HCT116 (cell line): Measurements from ENCODE around the gene CREB1. TPM values are rescaled to one million over a fixed set of nuclear protein-coding genes. Genes with fewer than 3 reads are reported as not detected.

Experiments used
- ATAC-seq: fragments of 200-7000 bp; cut with Tn5 transposase; 2 replicates; pipeline ENCODE4 v1.9.1; 2020; ENCODE audit warnings: mild to moderate bottlenecking, moderate library complexity
- BruUV-seq: library from RNA; stranded (reverse); fragments of 400-500 nt; replicated peaks from 2 replicates; lab custom pipeline; 2021; lab: Mats Ljungman, UMichigan
- CTCF ChIA-PET: fragments of 300-600 bp; sonication (Branson Sonifier 250); formaldehyde crosslinking; loops from one replicate; lab custom pipeline; 2021; ENCODE audit warnings: antibody characterized with exemption; lab: Charles Lee
- POLR2A ChIA-PET: fragments of 300-600, 350-600 bp; sonication (Branson Sonifier 250); formaldehyde crosslinking; loops from one replicate; lab custom pipeline; 2021; ENCODE audit warnings: antibody characterized with exemption; lab: Charles Lee
- RAD21 ChIA-PET, 2 experiments: fragments of 300-600 bp; sonication (Branson Sonifier 250); formaldehyde crosslinking; loops; one replicate each; lab custom pipeline; 2023; ENCODE audit warnings: low total read pairs in 2 of 2; ENCODE audit not compliant: uncharacterized antibody in 2 of 2, unreplicated experiment in 2 of 2, low non-redundant PET in 1 of 2; lab: Charles Lee
- DNase-seq: peaks from one replicate; pipeline ENCODE4 v3.0.0-alpha.2; 2010; ENCODE audit warnings: low read depth, low spot score
- H2AFZ ChIP-seq: fragments of 200-600 bp; shearing (Covaris generic), sonication (generic); 2 replicates; pipeline ENCODE4 v1.6.1; 2017; ENCODE audit warnings: low read depth, mixed run types, mixed read lengths, antibody characterized with exemption, low read length; ENCODE audit not compliant: poor library complexity, severe bottlenecking
- H3K27ac ChIP-seq: 2 replicates; pipeline ENCODE4 v1.5.1; 2012; ENCODE audit warnings: low read depth, low read length
- H3K27me3 ChIP-seq: fragments of 200-600 bp; sonication (generic); 2 replicates; pipeline ENCODE4 v1.6.1; 2016; ENCODE audit warnings: mixed run types, low read length, mixed read lengths; ENCODE audit not compliant: insufficient read depth
- H3K36me3 ChIP-seq, 2 experiments: fragments of 200-500 bp in 1 of 2; fragments of 200-600 bp in 1 of 2; sonication (Bioruptor generic) in 1 of 2; sonication (generic) in 1 of 2; 2 replicates each; pipeline versions ENCODE4 v1.5.1 to v1.6.1; 2014 to 2016; ENCODE audit warnings: low read length in 2 of 2, inconsistent platforms in 1 of 2, mixed read lengths in 1 of 2, mixed run types in 1 of 2; ENCODE audit not compliant: insufficient read depth in 2 of 2, control insufficient read depth in 1 of 2
- H3K4me1 ChIP-seq, 2 experiments: fragments of 200-600 bp in 1 of 2; sonication (generic) in 1 of 2; 2 replicates each; pipeline versions ENCODE4 v1.5.1 to v1.6.1; 2012 to 2017; ENCODE audit warnings: low read length in 2 of 2, inconsistent platforms in 1 of 2, mild to moderate bottlenecking in 1 of 2, mixed read lengths in 1 of 2, mixed run types in 1 of 2, moderate library complexity in 1 of 2; ENCODE audit not compliant: insufficient read depth in 2 of 2, control insufficient read depth in 1 of 2
- H3K4me2 ChIP-seq: fragments of 200-600 bp; sonication (generic); 2 replicates; pipeline ENCODE4 v1.6.1; 2017; ENCODE audit warnings: mixed run types, low read length, mixed read lengths
- H3K4me3 ChIP-seq, 2 experiments: fragments of 200-600 bp in 1 of 2; sonication (generic) in 1 of 2; replicated peaks in 1 of 2; 2 replicates each; pipeline ENCODE4 v1.5.1; 2011 to 2016; ENCODE audit warnings: low read length in 2 of 2, control low read depth in 1 of 2, low read depth in 1 of 2, mild to moderate bottlenecking in 1 of 2, mixed read lengths in 1 of 2, mixed run types in 1 of 2
- H3K79me2 ChIP-seq: fragments of 200-600 bp; sonication (generic); 2 replicates; pipeline ENCODE4 v1.6.1; 2017; ENCODE audit warnings: mild to moderate bottlenecking, mixed run types, low read length, moderate library complexity, mixed read lengths; ENCODE audit not compliant: insufficient read depth
- H3K9ac ChIP-seq: fragments of 200-600 bp; sonication (generic); 2 replicates; pipeline ENCODE4 v1.6.1; 2016; ENCODE audit warnings: low read length, mixed read lengths
- H3K9me2 ChIP-seq: fragments of 200-600 bp; sonication (generic), shearing (Covaris generic); 2 replicates; pipeline ENCODE4 v1.6.1; 2017; ENCODE audit warnings: mixed run types, mild to moderate bottlenecking, moderate library complexity; ENCODE audit not compliant: insufficient read depth
- H3K9me3 ChIP-seq, 2 experiments: fragments of 200-500 bp in 1 of 2; fragments of 200-600 bp in 1 of 2; sonication (Bioruptor generic) in 1 of 2; sonication (generic) in 1 of 2; 2 replicates each; pipeline ENCODE4 v1.6.1; 2014 to 2017; ENCODE audit warnings: low read length in 2 of 2, mixed read lengths in 2 of 2, inconsistent platforms in 1 of 2, low read depth in 1 of 2, mild to moderate bottlenecking in 1 of 2, mixed run types in 1 of 2, moderate library complexity in 1 of 2; ENCODE audit not compliant: control insufficient read depth in 1 of 2, insufficient read depth in 1 of 2
- H4K20me1 ChIP-seq: fragments of 200-600 bp; sonication (generic), shearing (Covaris generic); 2 replicates; pipeline ENCODE4 v1.6.1; 2017; ENCODE audit warnings: mixed run types, mild to moderate bottlenecking, moderate library complexity; ENCODE audit not compliant: insufficient read depth
- ATF3 ChIP-seq: IDR thresholded peaks from 2 replicates; pipeline ENCODE4 v1.6.1; 2012
- CBX3 ChIP-seq: IDR thresholded peaks from 2 replicates; pipeline ENCODE4 v1.6.1; 2012; ENCODE audit warnings: low read depth
- CTCF ChIP-seq, 3 experiments: fragments of 200-600 bp in 1 of 3; sonication (generic) in 1 of 3; IDR thresholded peaks in 2 of 3; conservative IDR thresholded peaks in 1 of 3; 2 replicates each; pipeline ENCODE4 v1.5.1; 2012 to 2017; ENCODE audit warnings: low read depth in 2 of 3, low read length in 2 of 3, antibody characterized with exemption in 1 of 3, borderline replicate concordance in 1 of 3, control low read depth in 1 of 3, mild to moderate bottlenecking in 1 of 3, mixed read lengths in 1 of 3, mixed run types in 1 of 3, moderate library complexity in 1 of 3; ENCODE audit not compliant: insufficient read depth in 1 of 3
- EGR1 ChIP-seq: IDR thresholded peaks from 2 replicates; pipeline ENCODE4 v1.6.1; 2012; ENCODE audit warnings: low read depth
- ELF1 ChIP-seq: IDR thresholded peaks from 2 replicates; pipeline ENCODE4 v1.6.1; 2012; ENCODE audit warnings: low read depth, borderline replicate concordance
- EZH2 ChIP-seq: fragments of 200-600 bp; sonication (generic); IDR thresholded peaks from 2 replicates; pipeline ENCODE4 v1.6.1; 2017; ENCODE audit warnings: antibody characterized with exemption, mixed run types
- EZH2phosphoT487 ChIP-seq: fragments of 200-600 bp; IDR thresholded peaks from 2 replicates; pipeline ENCODE4 v1.6.1; 2018; ENCODE audit warnings: antibody characterized with exemption, borderline replicate concordance
- FOSL1 ChIP-seq: IDR thresholded peaks from 2 replicates; pipeline ENCODE4 v1.6.1; 2012; ENCODE audit warnings: low read depth
- POLR2A ChIP-seq: IDR thresholded peaks from 2 replicates; pipeline ENCODE4 v1.7.0; 2011; ENCODE audit warnings: borderline replicate concordance; ENCODE audit not compliant: insufficient read depth, insufficient read length; ENCODE audit errors: extremely low read depth
- POLR2AphosphoS5 ChIP-seq: IDR thresholded peaks from 2 replicates; pipeline ENCODE4 v1.6.1; 2011; ENCODE audit warnings: mild to moderate bottlenecking, low read depth, low read length, moderate library complexity
- RAD21 ChIP-seq: IDR thresholded peaks from 2 replicates; pipeline ENCODE4 v1.6.1; 2012; ENCODE audit warnings: low read depth, mild to moderate bottlenecking
- REST ChIP-seq: IDR thresholded peaks from 2 replicates; pipeline ENCODE4 v1.6.1; 2012; ENCODE audit warnings: low read depth
- SP1 ChIP-seq: IDR thresholded peaks from 2 replicates; pipeline ENCODE4 v1.6.1; 2012; ENCODE audit warnings: low read depth
- SRF ChIP-seq: IDR thresholded peaks from 2 replicates; pipeline ENCODE4 v1.6.1; 2012; ENCODE audit warnings: low read depth
- TCF7L2 ChIP-seq: IDR thresholded peaks from 2 replicates; pipeline ENCODE4 v1.7.0; 2011; ENCODE audit warnings: borderline replicate concordance, inconsistent platforms; ENCODE audit not compliant: insufficient read depth, insufficient read length; ENCODE audit errors: extremely low read depth
- ZFX ChIP-seq: fragments of 450-650 bp; IDR thresholded peaks from 2 replicates; pipeline ENCODE4 v1.6.1; 2017
- ZNF274 ChIP-seq: fragments of 200-500 bp; sonication (Bioruptor generic); IDR thresholded peaks from 2 replicates; pipeline ENCODE4 v1.6.1; 2014; ENCODE audit warnings: mild to moderate bottlenecking, low read depth, low read length, inconsistent platforms
- intact Hi-C: fragments of 100-400 bp; cut with micrococcal nuclease; formaldehyde crosslinking; loops from 2 replicates; pipeline ENCODE4 v1.10.0; 2022
- total RNA-seq: library from RNA; stranded (reverse); gene quantifications from one replicate; pipeline ENCODE4 v1.2.1, GENCODE V29; 2021; ENCODE audit not compliant: unreplicated experiment
- TF ChIP-seq, protein P1 (sequence below): IDR thresholded peaks from 2 replicates; pipeline ENCODE4 v1.6.1; 2011; ENCODE audit warnings: mild to moderate bottlenecking, low read length, moderate library complexity; ENCODE audit not compliant: insufficient replicate concordance; ENCODE audit errors: extremely low read depth

The CREB1 gene
- total RNA-seq, 1 experiment from 2014 or later = 60.4 TPM

GRCh38 chr2:207601774-207602173 is 72.0 kb downstream of the CREB1 start:
- ChIA-PET CTCF (no interaction called here), RAD21 (no interaction called here), POLR2A (no interaction called here)
- no TSS peak for BruUV-seq
- no peaks in the 10 kb centered on the region; the same call in 1 of the 2 replicates for H3K79me2 ChIP-seq
- H3K27me3 ChIP-seq = no peaks in the 10 kb centered on the region
- DNase-seq = no peak
- no peak overlapping the region for H3K9ac ChIP-seq
- no peak overlapping the region for H3K4me3 ChIP-seq
- intact Hi-C loops = no loop called here
- H3K4me2 ChIP-seq = no peak overlapping the region
- no peak for TF ChIP-seq ELF1
- no peak for TF ChIP-seq SRF
- TF ChIP-seq, protein P1, sequence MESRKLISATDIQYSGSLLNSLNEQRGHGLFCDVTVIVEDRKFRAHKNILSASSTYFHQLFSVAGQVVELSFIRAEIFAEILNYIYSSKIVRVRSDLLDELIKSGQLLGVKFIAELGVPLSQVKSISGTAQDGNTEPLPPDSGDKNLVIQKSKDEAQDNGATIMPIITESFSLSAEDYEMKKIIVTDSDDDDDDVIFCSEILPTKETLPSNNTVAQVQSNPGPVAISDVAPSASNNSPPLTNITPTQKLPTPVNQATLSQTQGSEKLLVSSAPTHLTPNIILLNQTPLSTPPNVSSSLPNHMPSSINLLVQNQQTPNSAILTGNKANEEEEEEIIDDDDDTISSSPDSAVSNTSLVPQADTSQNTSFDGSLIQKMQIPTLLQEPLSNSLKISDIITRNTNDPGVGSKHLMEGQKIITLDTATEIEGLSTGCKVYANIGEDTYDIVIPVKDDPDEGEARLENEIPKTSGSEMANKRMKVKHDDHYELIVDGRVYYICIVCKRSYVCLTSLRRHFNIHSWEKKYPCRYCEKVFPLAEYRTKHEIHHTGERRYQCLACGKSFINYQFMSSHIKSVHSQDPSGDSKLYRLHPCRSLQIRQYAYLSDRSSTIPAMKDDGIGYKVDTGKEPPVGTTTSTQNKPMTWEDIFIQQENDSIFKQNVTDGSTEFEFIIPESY = no peak
- no peak for TF ChIP-seq SP1
- no peak for TF ChIP-seq EZH2
- no peak for TF ChIP-seq POLR2AphosphoS5
- TF ChIP-seq ATF3 = no peak
- TF ChIP-seq TCF7L2 = no peak
- no peak for TF ChIP-seq CBX3
- TF ChIP-seq REST = no peak
- no peak for TF ChIP-seq CTCF (IDR thresholded peaks at IDR 0.05 in 2 of 3, conservative IDR thresholded peaks at IDR 0.05 in 1 of 3; ENCODE audit: borderline replicate concordance in 1 of 3, insufficient read depth in 1 of 3, low read depth in 2 of 3, low read length in 2 of 3)
- no peak for TF ChIP-seq EGR1
- TF ChIP-seq POLR2A = no peak
- no peak for TF ChIP-seq ZFX
- TF ChIP-seq RAD21 = no peak
- no peak for TF ChIP-seq ZNF274
- no peak for TF ChIP-seq EZH2phosphoT487
- TF ChIP-seq FOSL1 = no peak
- no peak overlapping the region for H3K27ac ChIP-seq
- no peaks in the 10 kb centered on the region for H3K9me2 ChIP-seq
- H2AFZ ChIP-seq = no peak overlapping the region
- H3K9me3 ChIP-seq = no peaks in the 10 kb centered on the region
- no peak for ATAC-seq
- H3K4me1 ChIP-seq = no peaks in the 10 kb centered on the region
- 0 out of 4 replicates have a peak, but pooled peaks cover 0 to 2% of the 10 kb centered on the region in 2 experiments for H3K36me3 ChIP-seq
- no peaks in the 10 kb centered on the region; the same call in 1 of the 2 replicates for H4K20me1 ChIP-seq
